Embryonic facial prominence (tissue), 1 donor: ENCODE data around the gene PLA2G2E.
"Not testable (repeated sequence)": the region's sequence is repeated elsewhere in the genome, so short reads cannot be mapped to it uniquely, and the experiment has no call there.

Source experiments
- DNase-seq: peaks from one replicate; pipeline ENCODE4 v3.0.0-alpha.2; 2016; ENCODE audit errors: extremely low spot score

Gene PLA2G2E

GRCh38 chr1:19884312-19884711 is 39.1 kb downstream of the PLA2G2E start:
- no peak for DNase-seq

DNA sequence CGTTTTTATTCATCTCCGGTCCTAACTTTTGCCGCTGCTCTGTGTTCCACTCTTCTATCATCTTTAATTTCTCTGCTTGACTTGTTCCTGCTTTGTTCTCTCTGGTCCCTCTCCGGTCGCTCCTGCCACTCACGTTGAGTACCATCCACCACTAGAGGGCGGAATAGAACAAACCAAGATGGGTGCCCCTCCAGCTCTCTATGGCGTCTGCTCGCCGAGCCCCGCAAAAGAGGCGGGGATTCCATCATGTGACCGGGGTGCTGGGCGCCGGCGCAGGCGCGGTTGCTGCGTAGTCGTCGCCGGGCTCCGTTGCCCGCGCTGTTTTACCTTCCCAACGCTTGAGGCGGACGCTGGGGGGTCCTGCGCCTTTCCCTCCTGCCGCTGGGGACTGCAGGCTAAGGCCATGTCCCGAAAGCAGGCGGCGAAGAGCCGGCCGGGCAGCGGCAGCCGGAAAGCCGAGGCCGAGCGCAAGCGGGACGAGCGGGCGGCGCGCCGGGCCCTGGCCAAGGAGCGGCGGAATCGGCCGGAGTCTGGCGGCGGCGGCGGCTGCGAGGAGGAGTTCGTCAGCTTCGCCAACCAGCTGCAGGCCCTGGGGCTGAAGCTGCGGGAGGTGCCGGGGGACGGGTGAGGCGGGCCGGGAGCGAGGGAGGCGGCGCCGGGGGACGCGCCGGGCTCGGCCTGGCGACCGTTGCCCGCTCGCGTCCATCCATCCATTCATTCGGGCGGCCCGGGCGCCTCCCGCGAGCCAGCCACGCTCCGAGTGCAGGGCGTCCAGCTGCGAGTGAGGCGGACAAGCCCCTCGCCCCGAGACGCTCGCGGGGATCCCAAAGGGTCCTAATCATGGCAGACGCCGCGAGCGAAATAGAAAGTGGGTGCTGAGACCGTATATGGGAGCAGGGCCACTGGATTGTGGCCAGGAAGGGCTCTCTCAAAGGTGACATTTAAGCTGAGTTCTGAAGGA is 41.0 kb downstream of the PLA2G2E start, which contains the start of gene OTUD3:
TSS of gene OTUD3 (plus strand) at position 285 of the 961 bp plus-strand sequence. CDS start at position 404, 119 bp downstream.
- peak; percentile 94 for DNase-seq

DNA sequence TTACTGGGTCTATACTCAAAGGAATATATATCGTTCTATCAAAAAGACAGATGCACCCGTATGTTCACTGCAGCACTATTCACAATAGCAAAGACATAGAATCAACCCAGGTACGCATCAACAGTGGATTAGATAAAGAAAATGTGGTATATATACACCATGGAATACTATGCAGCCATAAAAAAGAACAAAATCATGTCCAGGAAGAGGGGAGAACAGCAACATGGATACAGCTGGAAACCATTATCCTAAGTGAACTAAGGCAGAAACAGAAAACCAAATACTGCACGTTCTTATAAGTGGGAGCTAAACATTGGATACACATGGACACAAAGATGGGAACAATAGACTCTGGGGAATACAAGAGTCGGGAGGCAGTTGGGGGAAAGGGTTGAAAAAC is 42.6 kb downstream of the PLA2G2E start:
- DNase-seq, result not testable (repeated sequence)

- DNase-seq, result no peak
Measured at GRCh38 chr1:19879661-19880060, 43.8 kb downstream of the PLA2G2E start.

- DNase-seq, result no peak
Measured at GRCh38 chr1:19879227-19879626, 44.2 kb downstream of the PLA2G2E start.

DNA sequence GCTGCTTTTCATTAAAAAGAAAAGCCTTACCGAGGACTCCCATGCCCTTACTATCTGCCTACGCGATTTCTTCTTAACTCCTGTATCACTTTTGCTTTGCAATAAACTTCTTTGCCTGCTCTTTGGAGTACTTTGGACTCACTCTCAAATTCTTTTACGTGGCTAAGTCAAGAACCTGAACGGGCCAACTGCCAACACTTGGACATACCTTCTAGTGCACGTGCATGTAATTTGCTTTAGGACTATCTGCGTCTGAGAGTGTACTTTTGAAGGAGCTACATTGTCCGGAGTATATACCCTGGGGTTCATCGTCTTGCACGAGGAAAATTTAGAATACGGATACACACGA is 44.8 kb downstream of the PLA2G2E start:
- DNase-seq, result no peak

- no peak for DNase-seq
Measured at GRCh38 chr1:19877821-19878636, 45.4 kb downstream of the PLA2G2E start.

DNA sequence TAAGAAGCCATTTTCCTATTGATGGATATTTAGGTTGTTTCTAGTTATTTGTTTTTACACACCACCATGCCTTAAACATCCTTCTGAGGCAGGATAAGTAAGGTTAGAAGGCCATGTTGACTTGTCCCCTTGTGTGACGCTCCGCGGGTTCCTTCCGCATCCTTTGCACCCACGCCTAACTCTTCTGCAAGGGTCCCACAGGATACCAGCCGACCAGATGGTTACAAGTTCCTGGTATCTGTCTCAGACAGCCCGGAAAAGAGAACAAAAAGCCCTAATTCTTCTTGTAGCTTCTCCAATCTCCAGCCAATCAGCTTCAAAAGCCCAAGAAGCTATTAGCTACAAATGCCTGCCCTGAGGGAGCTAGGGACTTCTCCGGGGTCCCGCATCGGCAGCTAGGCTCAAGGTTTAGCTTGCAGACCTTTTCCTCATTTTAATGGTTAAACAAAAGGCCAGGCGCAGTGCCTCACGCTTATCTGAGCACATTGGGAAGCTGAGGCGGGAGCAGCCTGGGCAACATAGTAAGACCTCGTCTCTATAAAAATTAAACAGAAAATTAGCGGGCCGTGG is 46.2 kb downstream of the PLA2G2E start:
- DNase-seq, result no peak

- DNase-seq, result no peak
Measured at GRCh38 chr1:19872190-19872589, 51.2 kb downstream of the PLA2G2E start.
